Putamen (tissue), 1 donor: ENCODE results near the gene PRODH2.

Source experiments
- DNase-seq: peaks from one replicate; pipeline ENCODE4 v3.0.0-alpha.2; 2016; ENCODE audit warnings: low spot score

PRODH2 gene

GRCh38 chr19:35812220-35813042 lies at the start of gene PRODH2:
Gene PRODH2 (minus strand): TSS chr19:35812845. CDS start chr19:35812805, 40 bp downstream.
- DNase-seq = no peak

GRCh38 chr19:35861640-35862160 lies 49.1 kb upstream of the PRODH2 start:
- DNase-seq = no peak

GRCh38 chr19:35860818-35861639 lies 48.4 kb upstream of the PRODH2 start:
- DNase-seq = no peak

GRCh38 chr19:35860436-35860817 lies 47.8 kb upstream of the PRODH2 start:
- no peak for DNase-seq

GRCh38 chr19:35859414-35859813 lies 46.8 kb upstream of the PRODH2 start:
- DNase-seq = no peak

GRCh38 chr19:35858311-35858710 lies 45.7 kb upstream of the PRODH2 start:
- no peak for DNase-seq

- no peak for DNase-seq
These were observed 44.0 kb upstream of the PRODH2 start, which contains the start of gene KIRREL2 for GRCh38 chr19:35856546-35857149. Gene KIRREL2 (plus strand): TSS chr19:35856911. CDS start chr19:35857120, 209 bp downstream.

- DNase-seq = peak; percentile 78
These were observed 40.6 kb upstream of the PRODH2 start for GRCh38 chr19:35853038-35853756.

- DNase-seq = no peak
These were observed 39.6 kb upstream of the PRODH2 start, which contains the start of gene NPHS1 for GRCh38 chr19:35852029-35852780. Gene NPHS1 (minus strand): TSS chr19:35852504. CDS start chr19:35851837, 667 bp downstream.

- no peak for DNase-seq
These were observed 38.8 kb upstream of the PRODH2 start for GRCh38 chr19:35851213-35852028.

- no peak for DNase-seq
These were observed 36.4 kb upstream of the PRODH2 start for GRCh38 chr19:35848919-35849505.

GRCh38 chr19:35848486-35848885 lies 35.8 kb upstream of the PRODH2 start:
- no peak for DNase-seq

GRCh38 chr19:35847911-35848310 lies 35.3 kb upstream of the PRODH2 start:
- DNase-seq = no peak

GRCh38 chr19:35846038-35846668 lies 33.5 kb upstream of the PRODH2 start:
- DNase-seq = no peak

- no peak for DNase-seq
These were observed 32.8 kb upstream of the PRODH2 start for GRCh38 chr19:35845215-35846037.

GRCh38 chr19:35844482-35845214 lies 32.0 kb upstream of the PRODH2 start:
- DNase-seq = no peak
